Dermis microvascular lymphatic vessel endothelial cell (primary cell): ENCODE data around the gene PYGM. TPM values are rescaled to one million over a fixed set of nuclear protein-coding genes. Genes with fewer than 3 reads are reported as not detected.

Experiments used
- DNase-seq, 2 donors: peaks; one replicate each; pipeline versions ENCODE4 v3.0.0 to v3.0.0-alpha.2; 2010; ENCODE audit warnings: low read depth in 2 of 2
- total RNA-seq: library from RNA; depleted of rRNA; stranded (reverse); fragments of >200 nt; gene quantifications from 2 replicates; pipeline ENCODE4 v1.2.1, GENCODE V29; 2014

PYGM gene
- total RNA-seq, 1 donor from 2014 or later, result 0.13 TPM

DNA sequence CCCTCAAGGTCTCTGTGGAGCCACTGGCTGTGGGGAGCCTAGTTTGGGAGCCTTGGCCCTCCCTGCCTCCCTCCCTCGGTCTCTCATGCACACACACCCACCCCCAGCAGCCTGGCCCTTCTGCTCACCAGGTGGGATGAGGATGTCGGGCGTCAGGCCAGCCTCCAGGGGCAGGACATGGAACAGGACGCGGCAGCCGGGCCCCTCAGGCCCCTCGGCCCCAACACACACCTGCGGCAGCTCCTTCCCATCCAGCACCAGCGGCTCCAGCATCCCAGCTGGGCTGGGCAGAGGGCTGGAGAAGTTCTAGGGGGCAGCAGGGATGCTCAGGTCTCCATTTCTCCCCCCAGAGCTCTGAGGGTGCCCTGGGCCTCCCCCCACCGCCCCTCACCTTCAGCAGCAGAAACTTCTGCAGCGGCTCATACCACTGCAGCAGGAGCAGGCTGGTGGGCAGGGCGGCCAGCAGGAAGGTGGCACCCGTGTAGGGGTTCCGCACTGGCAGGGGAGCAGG lies 32.1 kb upstream of the PYGM start:
- no peak for DNase-seq

DNA sequence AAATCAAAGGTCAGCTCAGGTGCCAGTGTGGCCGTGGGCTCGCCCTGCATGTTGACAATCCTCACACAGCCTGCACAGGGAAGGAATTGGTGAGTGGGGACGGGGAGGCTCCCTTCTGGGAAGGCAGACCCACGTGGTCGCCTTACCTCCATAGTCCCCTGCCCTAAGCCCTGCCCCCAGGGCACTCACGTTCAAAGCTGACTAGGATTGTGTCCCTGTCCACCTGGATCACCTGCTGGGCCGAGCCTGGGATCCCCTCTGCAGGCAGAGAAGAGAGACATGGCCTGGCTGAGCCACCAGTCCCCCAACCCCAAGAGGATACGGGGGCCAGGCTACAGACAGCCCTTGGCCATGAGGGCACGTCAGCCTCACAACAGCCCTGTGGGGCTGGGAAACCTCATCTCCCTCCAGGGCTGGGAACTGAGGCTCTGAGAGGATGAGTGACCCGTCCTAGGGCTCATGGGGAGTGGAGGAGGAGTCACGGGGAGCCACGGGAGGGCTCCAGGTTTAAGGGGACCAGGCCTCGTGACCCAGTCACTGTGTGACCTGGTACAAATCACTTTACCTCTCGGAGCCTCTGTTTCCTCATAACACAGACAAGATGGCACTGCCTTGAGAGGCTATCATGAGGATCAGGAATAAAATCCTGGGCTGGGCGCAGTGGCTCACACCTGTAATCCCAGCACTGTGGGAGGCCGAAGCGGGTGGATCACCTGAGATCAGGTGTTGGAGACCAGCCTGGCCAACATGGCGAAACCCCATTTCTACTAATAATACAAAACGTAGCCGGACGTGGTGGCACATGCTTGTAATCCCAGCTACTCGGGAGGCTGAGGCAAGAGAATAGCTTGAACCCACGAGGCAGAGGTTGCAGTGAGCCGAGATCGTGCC lies 30.7 kb upstream of the PYGM start:
- DNase-seq, result no peak

DNA sequence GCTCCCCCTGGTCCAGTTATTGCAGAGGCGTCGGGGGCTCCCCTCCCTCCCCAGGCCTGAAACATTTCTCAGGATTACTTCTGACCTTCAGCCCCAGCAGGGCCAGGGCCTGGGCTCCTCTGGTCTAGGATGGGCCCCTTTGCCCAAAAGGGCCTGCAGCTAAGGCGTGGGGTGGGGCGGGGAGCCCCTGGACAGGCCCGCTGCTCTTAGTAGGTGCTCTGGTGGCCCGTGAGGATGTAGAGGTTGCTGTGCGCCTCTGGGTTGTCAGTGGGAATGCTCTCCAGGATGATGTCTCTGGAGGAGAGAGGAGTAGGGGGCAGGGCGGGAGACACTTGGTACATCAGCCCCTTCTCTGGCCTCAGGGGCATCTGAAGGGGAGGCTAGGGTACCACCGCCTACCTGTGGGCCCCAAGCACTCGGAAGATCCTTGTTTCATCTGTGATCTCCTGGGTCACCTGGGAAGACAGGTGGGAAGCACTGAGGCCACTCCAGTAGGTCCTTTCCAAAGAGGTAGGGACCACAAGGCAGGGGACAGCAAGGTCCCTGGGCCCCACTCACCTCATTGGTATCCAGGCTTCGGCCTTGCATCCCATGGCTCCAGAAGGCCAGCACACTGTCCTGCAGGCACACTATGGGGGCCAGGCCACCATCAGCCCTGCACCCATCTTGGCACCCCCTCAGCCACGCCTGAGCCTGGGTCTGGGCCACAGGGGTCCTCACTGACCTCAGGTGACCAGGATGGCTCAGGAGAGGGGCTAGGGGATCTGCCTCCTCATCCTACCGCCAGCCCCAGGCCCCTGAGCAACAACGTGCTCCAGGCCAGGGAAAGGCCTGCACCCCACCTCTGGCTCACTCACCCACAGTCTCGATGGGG lies 29.8 kb upstream of the PYGM start:
- no peak for DNase-seq

DNA sequence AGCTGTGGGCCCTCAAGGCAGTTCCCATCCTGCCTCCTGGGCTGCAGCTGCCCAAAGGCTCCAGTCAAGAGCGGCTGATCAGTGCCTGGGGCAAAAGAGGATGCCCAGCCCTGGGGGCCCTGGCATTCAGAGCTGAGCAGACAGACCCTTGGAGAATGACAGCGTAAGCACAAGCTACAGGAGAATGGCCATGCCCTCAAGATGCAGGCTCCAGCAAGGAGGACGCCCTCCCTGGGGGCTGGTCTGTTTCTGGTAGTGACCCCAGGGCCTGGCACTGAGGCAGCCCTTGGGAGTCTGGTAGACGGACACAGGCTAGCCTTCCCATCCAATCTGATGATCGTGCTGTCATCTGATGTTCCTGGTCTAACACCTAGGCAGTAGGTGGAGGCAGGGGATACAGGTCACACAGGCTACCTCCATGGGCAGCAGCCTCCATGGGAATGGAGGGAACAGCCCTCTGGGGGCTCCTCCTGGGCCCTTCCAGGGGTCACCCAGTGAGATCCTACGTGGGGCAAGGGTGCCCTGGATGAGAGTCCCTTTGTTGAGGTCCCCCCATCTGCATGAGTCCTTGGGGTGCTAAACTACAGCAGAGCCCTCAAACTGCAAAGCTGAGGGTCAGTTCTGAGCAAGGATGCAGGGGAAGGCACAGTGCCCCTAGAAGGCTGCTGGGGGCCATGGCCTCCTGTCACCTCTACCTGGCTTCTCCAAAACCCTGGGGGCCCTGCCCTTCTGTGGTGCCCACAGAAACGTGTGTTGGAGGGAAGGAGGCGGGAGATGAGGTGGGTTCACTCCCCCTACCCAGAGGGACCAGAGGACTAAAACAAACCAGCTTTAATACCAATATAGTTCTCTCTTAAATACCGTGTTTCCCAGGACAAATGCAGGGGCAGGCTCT lies 28.8 kb upstream of the PYGM start:
- no peak for DNase-seq

DNA sequence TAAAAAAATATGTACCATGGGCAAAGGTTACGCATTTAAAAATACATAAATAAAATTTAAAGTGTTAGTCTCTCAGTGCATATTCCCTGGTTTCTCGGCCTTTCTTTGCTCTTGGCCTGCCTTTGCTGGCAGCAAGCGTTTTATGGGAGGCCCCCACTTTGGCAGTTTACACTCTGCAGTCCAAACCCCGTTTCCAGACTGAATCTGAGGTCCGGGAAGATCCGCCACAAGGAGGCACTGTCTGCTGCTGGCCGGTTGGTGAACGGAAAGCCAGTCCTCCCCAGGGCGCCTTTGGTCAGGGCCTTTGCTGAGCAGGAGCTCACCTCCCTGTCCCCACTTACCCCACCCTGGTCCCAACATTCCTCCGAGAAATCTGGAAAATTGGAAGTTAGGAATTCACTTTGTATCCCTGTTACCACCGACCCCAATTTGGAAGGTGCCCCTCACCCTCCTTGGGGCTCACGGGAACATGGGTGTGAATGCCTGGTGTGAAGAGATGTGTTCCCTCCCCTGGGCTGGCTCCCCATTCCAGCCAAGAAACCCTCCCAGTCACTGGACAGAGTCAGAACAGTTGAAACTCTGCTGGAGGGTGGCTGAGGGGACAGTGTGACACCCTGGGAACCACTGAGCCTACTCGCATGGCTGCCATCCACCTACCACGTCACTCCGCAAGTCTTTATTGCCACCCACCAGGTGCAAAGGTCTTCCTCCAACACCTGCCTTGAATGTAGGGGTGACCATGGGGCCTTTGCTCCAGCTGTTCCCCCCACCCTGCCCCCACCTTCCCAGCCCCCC lies 27.9 kb upstream of the PYGM start:
- peak in 1 of 2 donors; percentile 68 for DNase-seq

DNA sequence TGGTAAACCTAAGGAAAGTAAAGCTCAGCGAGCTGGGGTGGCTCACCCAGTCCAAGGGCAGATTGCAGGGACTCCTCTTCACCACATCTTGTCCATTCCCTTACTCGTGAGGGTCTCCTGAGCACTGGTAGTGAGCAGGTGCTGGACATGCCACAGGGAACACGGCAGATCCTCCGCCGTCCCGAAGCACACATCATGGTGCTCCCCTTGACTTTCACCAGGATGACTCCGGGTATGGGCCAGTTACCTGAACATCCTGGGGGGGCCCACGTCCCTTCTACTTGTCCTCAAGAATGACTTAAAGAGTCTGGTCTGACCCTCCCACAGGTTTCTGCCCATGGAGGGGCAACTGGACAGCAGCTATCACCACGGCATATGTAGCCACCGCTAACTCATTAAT lies 26.5 kb upstream of the PYGM start:
- DNase-seq, result no peak

DNA sequence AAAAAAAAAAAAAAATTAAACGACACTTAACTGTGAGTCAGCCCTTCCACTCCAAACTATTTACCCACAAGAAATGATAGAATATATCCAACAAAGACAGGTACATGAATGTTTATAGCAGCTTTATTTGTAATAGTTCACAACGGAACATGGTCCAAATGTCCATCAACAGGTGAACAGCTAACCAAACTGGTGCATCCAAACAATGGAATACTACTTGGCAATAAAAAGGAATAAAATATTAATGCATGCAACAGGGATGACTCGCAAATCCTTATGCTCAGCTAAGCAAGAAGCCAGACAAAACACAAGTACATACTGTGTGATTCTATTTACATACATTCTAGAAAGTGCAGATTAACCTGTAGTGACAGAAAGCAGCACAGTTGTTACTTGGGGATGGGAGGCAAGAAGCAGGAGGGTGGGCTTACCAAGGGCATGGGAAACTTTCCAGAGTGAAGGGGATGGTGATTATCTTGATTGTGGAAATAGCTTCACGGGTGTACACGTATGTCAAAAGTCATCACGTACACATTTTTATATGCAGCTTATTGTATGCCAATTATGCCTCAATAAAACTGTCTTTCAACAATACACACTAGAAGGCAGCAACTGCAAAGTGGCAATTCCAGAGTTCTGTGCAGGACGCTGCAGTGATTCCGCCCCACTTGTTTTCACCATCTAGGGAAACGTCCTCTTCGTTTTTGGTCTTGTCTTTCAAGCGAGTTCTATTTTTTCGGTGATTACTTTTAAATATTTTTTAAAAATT lies 25.2 kb upstream of the PYGM start:
- no peak for DNase-seq

DNA sequence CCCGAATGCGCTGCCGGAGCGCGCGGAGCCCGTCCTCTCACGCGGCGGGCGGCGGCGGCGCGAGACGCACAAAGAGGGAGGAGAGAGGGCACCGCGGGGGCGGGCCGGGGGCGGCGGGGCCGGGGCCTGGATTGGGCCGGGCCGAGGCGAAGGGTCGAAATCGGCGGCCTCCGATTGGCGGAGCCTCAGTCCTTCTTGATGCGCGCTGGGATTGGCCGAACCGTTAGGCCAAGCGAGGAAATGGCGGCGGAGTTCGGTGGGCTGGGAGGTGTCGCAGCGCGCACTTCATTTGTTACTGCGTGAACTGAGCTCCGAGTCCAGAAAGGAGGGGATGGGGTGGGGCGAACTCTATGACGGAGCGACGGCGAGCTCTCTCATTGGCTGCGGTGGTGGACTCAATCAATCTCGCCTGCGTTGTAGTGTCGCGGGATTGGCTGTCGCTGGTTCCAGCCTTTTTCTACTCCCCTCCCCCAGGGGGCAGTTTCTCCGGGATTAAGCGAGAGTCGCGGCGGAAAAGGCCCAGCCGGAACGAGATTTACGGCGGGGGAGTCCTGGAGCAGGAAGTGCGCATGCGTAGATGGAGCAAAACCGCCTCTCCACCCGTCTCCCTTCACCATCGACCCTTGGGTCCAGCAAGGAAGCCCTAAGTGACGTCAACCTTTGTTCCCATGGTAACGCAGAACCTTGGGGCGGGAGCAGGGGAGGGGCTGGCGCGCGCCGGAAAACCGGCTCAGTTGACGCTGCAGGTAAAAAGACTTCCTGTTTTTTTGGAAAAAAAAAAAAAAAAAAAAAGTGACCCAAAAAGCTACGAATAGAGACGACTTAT lies 18.9 kb upstream of the PYGM start, which contains the start of gene SF1:
TSS of gene SF1 (minus strand) at position 70 of the 826 bp plus-strand sequence. CDS start 150 bp downstream, outside the sequence.
- peak; percentile 100 for DNase-seq

DNA sequence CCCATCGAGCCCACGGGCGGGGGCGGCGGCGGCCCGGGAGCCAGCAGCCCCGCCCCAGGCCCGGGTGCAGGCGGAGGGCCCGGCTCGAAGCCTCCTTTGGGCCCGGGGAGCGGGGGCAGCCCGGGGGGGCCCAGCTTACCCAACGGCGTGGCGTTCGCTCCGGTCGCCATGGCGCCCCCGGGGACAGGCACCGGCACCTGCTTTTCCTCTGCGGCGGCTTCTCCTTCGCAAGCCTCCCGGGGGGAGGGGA lies 18.4 kb upstream of the PYGM start:
- no peak for DNase-seq

DNA sequence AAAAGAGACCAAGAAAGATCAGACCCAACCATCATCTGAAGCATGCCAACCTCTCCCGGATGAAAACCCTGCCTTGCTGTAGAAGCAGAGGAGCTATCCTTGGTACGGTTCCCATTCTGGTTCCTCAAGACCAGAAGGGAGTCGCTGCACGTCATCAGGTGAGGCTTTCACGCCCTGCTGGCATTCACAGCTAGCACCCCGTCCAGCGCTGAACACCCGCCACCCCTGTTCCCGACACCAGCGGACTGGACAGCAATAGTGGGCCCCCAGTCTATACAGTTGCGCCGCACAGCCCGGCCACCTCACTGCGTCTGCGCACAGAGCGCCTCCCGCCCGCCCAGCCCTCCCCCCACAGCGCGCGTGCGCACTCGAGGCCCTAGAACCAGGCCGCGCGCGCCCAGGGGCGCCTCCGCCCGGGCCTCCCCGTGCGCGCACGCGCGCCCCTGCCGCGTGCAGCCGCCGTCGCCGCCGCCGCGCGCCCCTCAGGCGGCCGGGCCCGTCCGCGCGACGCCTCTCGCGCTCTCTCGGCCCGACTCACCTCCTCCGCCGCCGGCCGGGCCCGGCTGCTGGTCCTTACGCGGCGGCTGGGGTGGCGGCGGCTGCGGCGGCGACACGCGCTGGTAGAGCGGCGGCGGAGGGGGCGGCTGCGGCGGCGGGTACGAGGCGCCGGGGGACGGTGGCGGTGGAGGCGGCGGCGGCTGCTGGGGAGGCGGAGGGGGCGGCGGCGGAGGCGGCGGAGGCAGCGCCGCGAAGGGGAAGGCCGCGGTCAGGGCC lies 17.9 kb upstream of the PYGM start:
- peak; percentile 47 to 83 for DNase-seq

DNA sequence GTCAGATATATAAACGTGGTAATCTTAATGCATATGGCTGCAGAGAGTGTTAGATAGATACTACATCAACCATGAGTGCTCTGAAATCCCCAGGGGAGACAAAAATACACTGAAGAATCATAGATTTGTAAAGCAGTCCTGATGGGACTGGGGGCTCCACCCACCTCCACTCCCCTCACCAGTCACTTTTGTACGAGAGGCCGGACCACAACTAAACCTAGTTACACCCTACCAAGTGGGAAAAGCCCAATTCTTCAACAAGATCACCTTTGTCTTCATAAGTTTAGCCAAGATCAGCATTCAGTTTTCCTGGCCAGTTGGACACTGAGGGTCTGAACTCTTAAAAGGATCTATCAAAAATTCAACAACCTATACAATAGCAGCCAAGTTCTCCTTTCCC lies 17.1 kb upstream of the PYGM start:
- DNase-seq, result no peak

DNA sequence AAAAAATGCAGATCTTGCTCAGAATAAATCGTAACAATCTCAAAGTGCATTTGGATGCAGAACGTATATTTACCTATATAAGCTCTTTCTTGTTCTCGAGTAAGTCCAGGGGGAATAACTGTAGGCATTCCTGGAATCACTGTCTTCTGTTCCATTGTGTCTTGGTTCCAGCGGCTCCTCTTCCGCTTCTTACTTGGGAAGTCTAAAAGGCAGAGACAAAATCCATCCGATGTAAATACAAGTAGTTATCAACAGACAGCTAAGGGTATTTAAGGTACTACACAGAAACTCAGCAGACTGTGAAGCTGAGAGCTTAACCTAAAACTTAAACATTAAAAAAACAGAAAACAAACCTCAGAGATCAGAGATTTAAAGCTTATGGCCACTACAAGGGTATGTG lies 16.7 kb upstream of the PYGM start:
- DNase-seq, result no peak

DNA sequence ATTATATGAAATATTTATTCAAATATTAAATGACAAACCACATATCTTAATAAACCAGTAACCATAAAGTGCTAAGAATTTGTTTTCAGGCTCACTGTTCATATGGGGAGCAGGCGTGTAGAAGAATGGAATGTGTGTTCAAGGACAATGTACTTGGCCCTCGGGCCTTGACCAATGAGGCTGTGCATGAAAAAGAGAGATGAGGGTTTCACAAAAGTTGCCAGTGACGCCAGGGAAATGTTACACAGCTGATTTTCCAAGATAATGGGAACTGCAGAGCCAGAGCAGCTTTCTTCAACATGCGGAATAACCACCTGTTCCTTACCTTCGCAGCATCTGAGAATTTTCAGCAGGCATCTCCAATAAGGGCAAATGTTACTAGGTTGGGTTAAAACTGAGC lies 14.4 kb upstream of the PYGM start:
- no peak for DNase-seq

DNA sequence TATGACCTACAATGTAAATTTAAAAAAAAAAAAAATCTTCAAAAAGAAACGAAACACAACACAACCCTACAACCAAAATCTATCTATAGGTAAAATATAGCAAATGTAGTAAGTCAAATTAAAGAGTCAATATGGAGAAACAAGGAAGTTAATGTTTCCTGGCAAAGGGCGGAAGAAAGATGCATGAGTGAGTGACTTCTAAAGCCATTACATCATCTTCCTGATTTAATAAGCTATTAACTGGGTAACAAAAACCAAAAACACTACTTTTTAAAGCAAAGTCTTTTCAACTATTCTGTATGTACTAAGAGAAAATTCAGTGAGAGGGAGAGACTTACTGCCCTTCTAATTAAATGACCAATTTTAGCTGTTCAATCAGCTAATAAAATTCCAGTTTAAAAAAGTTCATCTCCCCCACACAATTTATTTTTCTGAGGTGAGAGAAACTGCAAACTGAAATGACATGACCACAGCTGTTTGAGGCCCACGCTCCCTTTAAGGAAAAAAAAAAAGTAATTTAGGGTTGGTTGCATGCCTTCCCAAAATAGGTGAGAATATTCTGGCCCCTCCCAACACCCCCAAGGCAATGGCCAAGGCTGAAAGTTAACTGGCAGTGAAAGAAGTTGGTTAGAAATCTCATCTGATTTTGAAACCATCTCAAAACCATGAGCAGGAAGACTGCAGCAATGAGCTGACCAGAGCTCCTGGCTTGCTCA lies 12.7 kb upstream of the PYGM start:
- DNase-seq, result peak in 1 of 2 donors; percentile 43

DNA sequence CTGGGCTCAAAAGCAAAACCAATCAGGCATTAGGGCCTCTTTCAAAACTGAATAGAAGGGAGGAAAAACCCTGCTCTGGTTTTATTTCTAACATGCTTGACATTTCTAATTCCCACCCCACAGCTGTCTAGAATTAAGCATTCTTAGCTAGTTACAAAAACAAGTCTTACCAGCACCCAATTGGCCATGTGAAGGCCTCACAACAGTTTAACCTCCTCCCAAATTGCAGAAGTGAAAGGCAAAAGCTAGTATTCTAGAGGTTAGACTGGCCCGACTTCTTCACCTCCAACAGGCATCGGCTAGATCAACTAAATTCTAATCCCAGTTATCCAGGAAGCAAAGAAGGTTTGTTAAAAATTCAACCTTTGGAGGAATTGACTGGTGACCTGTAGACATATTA lies 12.1 kb upstream of the PYGM start:
- no peak for DNase-seq

DNA sequence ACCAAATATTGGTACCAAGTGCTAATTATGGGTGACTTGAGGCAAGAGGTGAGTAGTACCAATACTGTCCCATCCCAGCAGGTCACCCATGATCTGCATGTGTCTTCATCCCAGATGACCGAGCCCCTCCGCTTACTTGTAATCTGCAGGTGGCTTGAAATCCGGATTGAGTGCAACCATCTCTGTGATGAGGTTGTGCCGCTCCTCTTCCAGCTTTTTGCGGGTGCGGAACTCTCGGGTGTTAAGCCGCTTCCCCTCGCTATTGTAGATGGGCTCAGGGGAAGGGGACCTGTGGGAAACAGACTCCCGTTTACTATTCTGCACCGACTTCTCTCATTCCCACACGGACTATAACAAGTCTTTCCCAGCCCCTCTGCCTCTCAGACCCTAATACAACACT lies 10.3 kb upstream of the PYGM start:
- DNase-seq, result no peak

DNA sequence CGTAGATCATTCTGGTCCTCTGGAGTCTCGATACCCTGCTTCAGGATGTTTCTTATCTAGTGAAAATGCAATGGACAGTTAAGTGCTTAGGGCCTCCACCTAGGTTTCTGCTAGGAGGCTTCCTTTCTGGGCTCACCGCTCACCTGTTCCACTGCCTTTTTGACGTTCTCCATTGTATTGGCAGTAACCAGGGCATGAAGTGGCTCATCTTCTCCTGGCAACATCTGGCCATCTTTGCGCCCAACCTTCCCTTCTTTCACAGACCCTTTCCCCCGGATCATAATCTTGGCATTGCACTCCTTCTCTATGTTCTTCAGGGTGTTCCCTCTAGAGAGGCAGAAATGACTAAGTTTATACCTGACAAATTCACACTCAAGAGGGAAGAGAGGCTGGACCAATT lies 9.5 kb upstream of the PYGM start:
- no peak for DNase-seq

DNA sequence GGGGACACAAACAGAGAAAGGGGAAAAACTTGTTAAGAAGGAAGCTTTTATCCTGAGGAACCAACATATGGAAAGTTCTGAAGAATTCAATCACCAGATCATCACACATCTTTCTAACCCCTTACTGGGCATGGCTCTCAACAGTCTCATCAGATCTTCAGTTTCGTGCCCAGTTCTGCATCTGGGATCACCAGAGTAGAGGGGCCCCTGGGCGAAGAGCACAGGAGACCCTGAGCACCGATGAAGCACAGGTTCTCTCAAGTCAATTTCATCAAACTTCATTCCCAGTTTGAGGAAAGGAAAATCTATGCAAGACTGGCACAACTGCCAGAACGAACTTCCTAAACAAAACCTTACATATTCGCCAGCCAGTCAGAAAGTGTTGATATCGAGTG lies 8.5 kb upstream of the PYGM start:
- no peak for DNase-seq
